Measurements from ENCODE around the gene MAJIN.

Gene MAJIN

GRCh38 chr11:64891215-64891848, 80.6 kb downstream of the MAJIN start:
- DNase-seq = no peak

- DNase-seq = no peak
Measured at GRCh38 chr11:64890522-64890939, 81.4 kb downstream of the MAJIN start.

DNA sequence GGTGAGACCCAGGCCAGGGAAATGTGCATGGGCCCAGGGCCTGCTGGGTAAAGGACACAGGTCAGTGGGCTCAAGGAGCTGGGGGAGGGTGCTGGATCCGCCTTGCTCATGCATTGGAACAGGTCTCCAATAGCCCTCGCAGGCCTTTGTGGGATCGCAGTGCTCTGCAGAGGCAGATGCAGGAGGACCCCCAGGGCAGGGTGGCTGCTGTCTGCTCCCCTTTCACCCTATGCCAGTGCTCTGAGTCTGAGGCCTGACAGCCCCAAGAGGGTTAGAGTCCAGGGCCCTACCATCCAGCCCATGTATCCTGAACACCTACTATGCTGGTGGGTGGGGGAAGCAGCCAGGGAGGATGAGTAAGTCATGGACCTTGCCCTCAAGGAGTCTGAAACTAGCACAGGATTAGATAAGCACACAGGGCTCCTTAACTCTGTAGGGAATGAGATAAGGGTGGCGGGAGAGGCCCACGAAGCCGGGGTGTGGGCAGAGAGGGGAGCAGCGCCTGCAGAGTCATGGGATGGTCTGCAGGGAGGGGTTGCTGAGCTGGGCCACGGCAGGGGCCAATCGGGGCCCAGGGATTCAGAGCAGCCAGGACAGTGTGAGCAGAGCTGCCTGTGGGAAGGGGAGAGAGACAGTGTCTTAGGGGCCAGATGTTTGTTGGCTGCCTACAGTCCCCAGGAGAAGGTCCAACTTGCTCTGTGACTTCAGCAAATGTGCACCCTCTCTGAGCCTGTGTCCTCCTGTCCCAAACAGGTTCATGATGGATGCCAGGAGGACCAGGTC, 83.0 kb downstream of the MAJIN start:
- no peak for DNase-seq

DNA sequence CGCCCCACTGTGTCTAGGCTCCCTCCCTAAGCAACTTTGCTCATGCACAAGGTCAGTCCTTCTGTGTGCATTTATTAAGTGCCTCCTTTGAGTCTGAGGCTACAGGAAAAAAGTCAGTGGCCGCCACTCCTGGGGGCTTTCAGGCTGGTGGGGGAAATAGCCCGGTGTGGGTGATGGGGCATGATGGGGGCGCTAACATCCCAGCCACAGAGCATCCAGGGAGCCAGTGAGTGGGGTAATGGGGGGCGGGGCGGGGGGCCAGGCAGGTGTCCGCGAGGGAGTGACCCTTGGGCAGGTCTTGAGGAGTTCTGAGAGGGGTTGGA, 83.5 kb downstream of the MAJIN start:
- no peak for DNase-seq
